CD14-positive monocyte (primary cell): ENCODE results near the gene TBC1D9B. TPM values are rescaled to one million over a fixed set of nuclear protein-coding genes. Genes with fewer than 3 reads are reported as not detected.
A peak's percentile ranks its signal among the peaks of the same experiment; 100 is the strongest.

Source experiments
- DNase-seq, 3 donors: peaks; one replicate each; pipeline ENCODE4 v3.0.0-alpha.2; 2011 to 2022
- H2AFZ ChIP-seq: 2 replicates; pipeline ENCODE4 v1.6.0; 2012; ENCODE audit warnings: mild to moderate bottlenecking, low read depth, low read length, inconsistent platforms; ENCODE audit not compliant: insufficient read depth, poor library complexity, severe bottlenecking
- H3K27ac ChIP-seq, 2 donors: 1 replicate in 1 of 2; 2 replicates in 1 of 2; pipeline ENCODE4 v1.5.1; 2012 to 2013; ENCODE audit warnings: low read length in 2 of 2, control low read depth in 1 of 2, inconsistent platforms in 1 of 2, low read depth in 1 of 2, mild to moderate bottlenecking in 1 of 2
- H3K27me3 ChIP-seq, 2 donors: one replicate each; pipeline versions ENCODE4 v1.6.0 to v1.6.1; 2011 to 2013; ENCODE audit warnings: low read length in 2 of 2; ENCODE audit not compliant: control insufficient read depth in 2 of 2, insufficient read depth in 2 of 2
- H3K36me3 ChIP-seq, 2 donors: replicated peaks in 1 of 2; 1 replicate in 1 of 2; 2 replicates in 1 of 2; pipeline versions ENCODE4 v1.5.1 to v1.6.1; 2012 to 2013; ENCODE audit warnings: low read length in 2 of 2, control low read depth in 1 of 2, inconsistent platforms in 1 of 2, mild to moderate bottlenecking in 1 of 2; ENCODE audit not compliant: insufficient read depth in 2 of 2, control insufficient read depth in 1 of 2
- H3K4me1 ChIP-seq, 2 donors: 1 replicate in 1 of 2; 2 replicates in 1 of 2; pipeline versions ENCODE4 v1.5.1 to v1.6.1; 2012 to 2013; ENCODE audit warnings: low read length in 2 of 2, control low read depth in 1 of 2, inconsistent platforms in 1 of 2, mild to moderate bottlenecking in 1 of 2, moderate library complexity in 1 of 2; ENCODE audit not compliant: insufficient read depth in 2 of 2, control insufficient read depth in 1 of 2
- H3K4me2 ChIP-seq: replicated peaks from 2 replicates; pipeline ENCODE3; 2012; ENCODE audit warnings: low read length, moderate library complexity, mild to moderate bottlenecking; ENCODE audit not compliant: poor library complexity, severe bottlenecking; ENCODE audit errors: extremely low read depth
- H3K4me3 ChIP-seq, 3 experiments: fragments of 200-600 bp in 1 of 3; sonication (generic) in 1 of 3; replicated peaks in 1 of 3; 1 replicate in 2 of 3; 2 replicates in 1 of 3; pipeline ENCODE4 v1.5.1; 2011 to 2013; ENCODE audit warnings: low read length in 3 of 3, mild to moderate bottlenecking in 3 of 3, control low read depth in 2 of 3, low read depth in 2 of 3, inconsistent platforms in 1 of 3, moderate library complexity in 1 of 3
- H3K79me2 ChIP-seq: 2 replicates; pipeline ENCODE4 v1.6.0; 2012; ENCODE audit warnings: mild to moderate bottlenecking, control low read depth, inconsistent platforms, low read length, moderate library complexity; ENCODE audit not compliant: insufficient read depth
- H3K9ac ChIP-seq: 2 replicates; pipeline ENCODE4 v1.6.0; 2017; ENCODE audit warnings: low read length, mild to moderate bottlenecking; ENCODE audit not compliant: insufficient read depth, poor library complexity, severe bottlenecking
- H3K9me3 ChIP-seq, 2 donors: replicated peaks in 1 of 2; 1 replicate in 1 of 2; 2 replicates in 1 of 2; pipeline versions ENCODE4 v1.5.1 to v1.6.1; 2012 to 2013; ENCODE audit warnings: low read length in 2 of 2, control low read depth in 1 of 2; ENCODE audit not compliant: control insufficient read depth in 1 of 2, insufficient read depth in 1 of 2
- H4K20me1 ChIP-seq: 2 replicates; pipeline ENCODE4 v1.6.0; 2012; ENCODE audit warnings: mild to moderate bottlenecking, low read length, control low read depth, moderate library complexity; ENCODE audit not compliant: insufficient read depth
- H3K27ac Mint-ChIP-seq, 7 donors: one replicate each; pipeline ENCODE4 v1.8.0; 2020; ENCODE audit warnings: mild to moderate bottlenecking in 7 of 7, mixed read lengths in 7 of 7, moderate library complexity in 6 of 7, inconsistent platforms in 2 of 7
- H3K27me3 Mint-ChIP-seq, 3 donors: one replicate each; pipeline ENCODE4 v1.8.0; 2021 to 2022; ENCODE audit warnings: low read depth in 3 of 3, mild to moderate bottlenecking in 3 of 3, mixed read lengths in 3 of 3, moderate library complexity in 3 of 3, inconsistent platforms in 1 of 3
- H3K36me3 Mint-ChIP-seq, 2 donors: one replicate each; pipeline ENCODE4 v1.8.0; 2020; ENCODE audit warnings: mixed read lengths in 2 of 2, inconsistent platforms in 1 of 2, mild to moderate bottlenecking in 1 of 2
- H3K4me1 Mint-ChIP-seq: one replicate; pipeline ENCODE4 v1.8.0; 2020; ENCODE audit warnings: mild to moderate bottlenecking, mixed read lengths
- H3K4me3 Mint-ChIP-seq, 2 donors: one replicate each; pipeline ENCODE4 v1.8.0; 2020; ENCODE audit warnings: mild to moderate bottlenecking in 2 of 2, mixed read lengths in 2 of 2, moderate library complexity in 1 of 2
- H3K9me3 Mint-ChIP-seq, 7 donors: one replicate each; pipeline ENCODE4 v1.8.0; 2020 to 2022; ENCODE audit warnings: mixed read lengths in 7 of 7, mild to moderate bottlenecking in 6 of 7, moderate library complexity in 6 of 7, inconsistent platforms in 2 of 7
- WGBS: methylation state at CpG from one replicate; pipeline ENCODE4 v1.1.5; 2013; ENCODE audit warnings: missing lambda C conversion rate; ENCODE audit not compliant: insufficient coverage; 5-methylcytosine and 5-hydroxymethylcytosine counted together
- intact Hi-C, 2 donors: fragments of 100-400 bp; cut with micrococcal nuclease; formaldehyde crosslinking; loops; one replicate each; pipeline versions ENCODE4 v1.15.0 to v1.15.1; 2023
- polyA plus RNA-seq, 3 donors: library from polyadenylated mRNA; depleted of rRNA in 1 of 3; unstranded in 2 of 3; stranded (reverse) in 1 of 3; fragments of 300-500 nt in 2 of 3; fragments of >200 nt in 1 of 3; fragmentation: Illumina TruSeq in 2 of 3; gene quantifications; 1 replicate in 2 of 3; 2 replicates in 1 of 3; pipeline ENCODE4 v1.2.3, GENCODE V29; 2012 to 2021
- TF ChIP-seq, protein P1 (sequence below): fragments of 200-600 bp; IDR thresholded peaks from one replicate; pipeline ENCODE4 v1.8.0; 2022; ENCODE audit warnings: antibody characterized with exemption, mild to moderate bottlenecking

The TBC1D9B gene
- polyA plus RNA-seq, 3 donors: 13.4 to 116 (median 26.3) TPM

DNA sequence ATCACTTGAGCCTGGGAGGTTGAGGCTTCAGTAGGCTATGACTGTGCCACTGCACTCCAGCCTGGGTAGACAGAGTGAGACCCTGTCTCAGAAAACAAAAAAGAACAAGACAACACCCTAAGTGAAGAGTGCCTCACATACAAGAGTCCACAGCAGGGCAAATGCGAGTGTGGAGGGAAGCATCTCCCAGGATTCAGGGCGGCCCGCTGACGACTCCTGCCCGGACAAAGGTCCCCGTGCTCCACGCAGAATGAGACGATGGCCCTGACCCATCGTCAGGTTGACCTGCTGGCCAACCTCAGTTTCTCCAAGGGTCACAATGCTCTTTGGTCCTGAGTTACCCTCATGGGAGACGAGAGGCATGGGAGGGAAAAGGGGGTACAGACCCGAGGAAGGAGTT is 67.4 kb downstream of the TBC1D9B start:
- TF ChIP-seq, protein P1, sequence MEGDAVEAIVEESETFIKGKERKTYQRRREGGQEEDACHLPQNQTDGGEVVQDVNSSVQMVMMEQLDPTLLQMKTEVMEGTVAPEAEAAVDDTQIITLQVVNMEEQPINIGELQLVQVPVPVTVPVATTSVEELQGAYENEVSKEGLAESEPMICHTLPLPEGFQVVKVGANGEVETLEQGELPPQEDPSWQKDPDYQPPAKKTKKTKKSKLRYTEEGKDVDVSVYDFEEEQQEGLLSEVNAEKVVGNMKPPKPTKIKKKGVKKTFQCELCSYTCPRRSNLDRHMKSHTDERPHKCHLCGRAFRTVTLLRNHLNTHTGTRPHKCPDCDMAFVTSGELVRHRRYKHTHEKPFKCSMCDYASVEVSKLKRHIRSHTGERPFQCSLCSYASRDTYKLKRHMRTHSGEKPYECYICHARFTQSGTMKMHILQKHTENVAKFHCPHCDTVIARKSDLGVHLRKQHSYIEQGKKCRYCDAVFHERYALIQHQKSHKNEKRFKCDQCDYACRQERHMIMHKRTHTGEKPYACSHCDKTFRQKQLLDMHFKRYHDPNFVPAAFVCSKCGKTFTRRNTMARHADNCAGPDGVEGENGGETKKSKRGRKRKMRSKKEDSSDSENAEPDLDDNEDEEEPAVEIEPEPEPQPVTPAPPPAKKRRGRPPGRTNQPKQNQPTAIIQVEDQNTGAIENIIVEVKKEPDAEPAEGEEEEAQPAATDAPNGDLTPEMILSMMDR: no peak
- Histone ChIP-seq H3K4me2 (no peak overlapping the region), H3K4me3 (no peak overlapping the region), H3K9ac (no peak overlapping the region), H3K9me3 (peaks cover 0 to 4% of the 10 kb centered on the region in 2 donors), H3K4me1 (peaks cover 0 to 9% of the 10 kb centered on the region in 2 donors), H4K20me1 (peaks cover 38% of the 10 kb centered on the region), H3K79me2 (no peaks in the 10 kb centered on the region), H3K27ac (no peak overlapping the region), H3K27me3 (no peaks in the 10 kb centered on the region), H3K36me3 (peaks cover 34% of the 10 kb centered on the region in 2 donors), H2AFZ (no peak overlapping the region)
- Mint-ChIP-seq H3K27ac (peak overlapping the region in 2 of 7 donors; percentile 10 to 81), H3K9me3 (peaks cover 3 to 8% (median 5%) of the 10 kb centered on the region in 7 donors), H3K4me1 (peaks cover 22% of the 10 kb centered on the region), H3K27me3 (peaks cover 0 to 2% (median 0%) of the 10 kb centered on the region in 3 donors), H3K36me3 (peaks cover 33 to 49% of the 10 kb centered on the region in 2 donors), H3K4me3 (no peak overlapping the region)
- intact Hi-C loops: loop anchor here in 1 of 2 donors (10.0 kb wide), 1 partner anchor 64 kb away; the partner anchor contains the start of gene TBC1D9B
- no peak for DNase-seq
- WGBS: 94% methylated on average over 10 of the region's 11 CpGs

DNA sequence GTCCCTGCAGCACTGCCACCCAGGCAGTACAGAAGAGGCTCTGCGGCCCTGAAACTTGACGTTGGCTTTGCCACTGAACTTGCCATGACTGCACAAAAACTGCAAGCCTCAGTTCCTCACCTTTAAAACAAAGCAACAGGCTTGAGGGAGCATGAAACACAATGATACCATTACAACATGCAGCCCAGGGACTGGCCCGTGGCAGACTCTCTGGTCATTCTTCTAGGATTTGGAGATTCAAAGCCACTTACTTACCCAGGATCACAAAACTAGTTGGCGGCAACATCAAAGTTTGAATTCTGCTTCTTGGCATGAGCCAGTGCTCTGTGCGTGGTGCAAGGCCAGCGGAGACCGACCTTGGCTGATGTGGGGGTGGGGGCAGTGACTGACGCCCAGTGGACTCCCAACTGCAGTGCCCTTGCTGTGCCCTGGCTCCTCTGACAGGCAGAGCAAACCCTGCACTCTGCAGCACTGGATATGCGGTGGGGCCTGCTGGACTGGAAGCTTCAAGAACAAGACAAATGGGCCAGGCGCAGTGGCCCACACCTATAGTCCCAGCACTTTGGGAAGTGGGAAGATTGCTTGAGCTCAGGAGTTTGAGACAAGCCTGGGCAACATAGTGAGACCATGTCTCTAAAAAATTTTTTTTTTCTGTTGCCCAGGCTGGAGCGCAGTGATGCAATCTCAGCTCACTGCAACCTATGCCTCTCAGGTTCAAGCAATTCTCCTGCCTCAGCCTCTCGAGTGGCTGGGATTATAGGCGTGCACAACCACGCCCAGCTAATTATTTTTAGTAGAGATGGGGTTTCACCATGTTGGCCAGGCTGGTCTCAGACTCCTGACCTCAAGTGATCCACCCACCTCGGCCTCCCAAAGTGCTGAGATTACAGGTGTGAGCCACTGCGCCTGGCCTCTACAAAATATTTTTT is 68.1 kb downstream of the TBC1D9B start:
- no peak for DNase-seq
- Histone ChIP-seq H2AFZ (no peak overlapping the region), H3K4me2 (no peak overlapping the region), H3K27ac (no peak overlapping the region), H3K36me3 (peaks cover 36% of the 10 kb centered on the region in 2 donors), H3K27me3 (no peaks in the 10 kb centered on the region), H3K4me1 (peaks cover 0 to 9% of the 10 kb centered on the region in 2 donors), H3K79me2 (no peaks in the 10 kb centered on the region), H3K4me3 (no peak overlapping the region), H4K20me1 (peaks cover 38% of the 10 kb centered on the region), H3K9me3 (no peaks in the 10 kb centered on the region), H3K9ac (no peak overlapping the region)
- Mint-ChIP-seq H3K27ac (peak overlapping the region in 4 of 7 donors; percentile 1 to 73 (median 68)), H3K27me3 (peaks cover 0 to 2% (median 0%) of the 10 kb centered on the region in 3 donors), H3K4me3 (no peak overlapping the region), H3K9me3 (peaks cover 0 to 5% (median 0%) of the 10 kb centered on the region in 7 donors), H3K4me1 (peaks cover 22% of the 10 kb centered on the region), H3K36me3 (peaks cover 34 to 52% of the 10 kb centered on the region in 2 donors)
- intact Hi-C loops: loop anchor here (5.0 to 10.0 kb wide), 2 partner anchors 37 to 65 kb away; partner anchors contain the start of gene TBC1D9B (in 1 of the 2)
- WGBS: 96% methylated on average over 12 of the region's 16 CpGs
- TF ChIP-seq, protein P1: no peak
